PC-3 (cell line): ENCODE data around the gene RANBP3. TPM values are rescaled to one million over a fixed set of nuclear protein-coding genes. Genes with fewer than 3 reads are reported as not detected.

Source experiments
- ATAC-seq: fragments of 200-7000 bp; cut with Tn5 transposase; 2 replicates; pipeline ENCODE4 v1.9.1; 2020; ENCODE audit warnings: mild to moderate bottlenecking, moderate library complexity
- BruUV-seq: library from RNA; stranded (reverse); fragments of 400-500 nt; replicated peaks from 2 replicates; lab custom pipeline; 2021; lab: Mats Ljungman, UMichigan
- CTCF ChIA-PET: fragments of 300-600 bp; sonication (Branson Sonifier 250); formaldehyde crosslinking; loops from one replicate; lab custom pipeline; 2022; ENCODE audit warnings: antibody characterized with exemption; lab: Charles Lee
- POLR2A ChIA-PET: fragments of 300-600 bp; sonication (Branson Sonifier 250); formaldehyde crosslinking; loops from one replicate; lab custom pipeline; 2022; ENCODE audit warnings: antibody characterized with exemption; ENCODE audit not compliant: unreplicated experiment; lab: Charles Lee
- DNase-seq: peaks from one replicate; pipeline ENCODE4 v3.0.0-alpha.2; 2015
- H2AFZ ChIP-seq: fragments of 300-600 bp; sonication (generic); 2 replicates; pipeline ENCODE4 v1.6.0; 2016; ENCODE audit warnings: antibody characterized with exemption, low read length
- H3F3A ChIP-seq: fragments of 300-600 bp; sonication (generic); one replicate; pipeline ENCODE4 v1.6.0; 2017; ENCODE audit warnings: antibody characterized with exemption, low read length, control low read depth, mild to moderate bottlenecking; ENCODE audit not compliant: unreplicated experiment
- H3K27ac ChIP-seq: fragments of 300-600 bp; sonication (generic); 2 replicates; pipeline ENCODE4 v1.5.1; 2016; ENCODE audit warnings: mild to moderate bottlenecking, low read length
- H3K27me3 ChIP-seq: fragments of 300-600 bp; sonication (generic); 2 replicates; pipeline ENCODE4 v1.6.1; 2016; ENCODE audit warnings: low read length, mixed read lengths
- H3K36me3 ChIP-seq: fragments of 300-600 bp; sonication (generic); 2 replicates; pipeline ENCODE4 v1.6.1; 2016; ENCODE audit warnings: low read depth, mixed run types, low read length, mixed read lengths
- H3K4me1 ChIP-seq: fragments of 300-600 bp; sonication (generic); 2 replicates; pipeline ENCODE4 v1.5.1; 2016; ENCODE audit warnings: low read length; ENCODE audit not compliant: insufficient read depth
- H3K4me2 ChIP-seq: fragments of 300-600 bp; sonication (generic); 2 replicates; pipeline ENCODE4 v1.6.0; 2016; ENCODE audit warnings: low read length
- H3K4me3 ChIP-seq: fragments of 300-600 bp; sonication (generic); 2 replicates; pipeline ENCODE4 v1.5.1; 2016; ENCODE audit warnings: mild to moderate bottlenecking, low read length, mixed read lengths
- H3K79me2 ChIP-seq: fragments of 300-600 bp; sonication (generic); 2 replicates; pipeline ENCODE4 v1.6.1; 2017; ENCODE audit warnings: low read length, mixed read lengths
- H3K9ac ChIP-seq: fragments of 300-600 bp; sonication (generic); 2 replicates; pipeline ENCODE4 v1.6.0; 2016; ENCODE audit warnings: mild to moderate bottlenecking, low read length
- H3K9me2 ChIP-seq: fragments of 300-600 bp; sonication (generic); replicated peaks from 2 replicates; pipeline ENCODE4 v1.6.1; 2016; ENCODE audit warnings: mixed run types, low read length, mixed read lengths
- H3K9me3 ChIP-seq: fragments of 300-600 bp; sonication (generic); 2 replicates; pipeline ENCODE4 v1.6.1; 2016; ENCODE audit warnings: low read length, mixed read lengths
- H4K20me1 ChIP-seq: fragments of 300-600 bp; sonication (generic); 2 replicates; pipeline ENCODE4 v1.6.1; 2016; ENCODE audit warnings: low read length, mixed read lengths
- CTCF ChIP-seq: fragments of 300-600 bp; sonication (generic); conservative IDR thresholded peaks from 2 replicates; pipeline ENCODE4 v1.5.1; 2017; ENCODE audit warnings: antibody characterized with exemption, low read depth, mild to moderate bottlenecking, low read length
- EZH2 ChIP-seq: fragments of 300-600 bp; sonication (generic); IDR thresholded peaks from one replicate; pipeline ENCODE4 v1.6.1; 2017; ENCODE audit warnings: antibody characterized with exemption, mild to moderate bottlenecking, low read length; ENCODE audit not compliant: unreplicated experiment
- EZH2phosphoT487 ChIP-seq: fragments of 300-600 bp; sonication (generic); IDR thresholded peaks from 2 replicates; pipeline ENCODE4 v1.6.1; 2018; ENCODE audit warnings: mild to moderate bottlenecking, antibody characterized with exemption, low read length, borderline replicate concordance
- intact Hi-C: fragments of 100-400 bp; cut with micrococcal nuclease; formaldehyde crosslinking; loops from 2 replicates; pipeline ENCODE4 v1.9.0; 2023
- total RNA-seq: library from RNA; depleted of rRNA; stranded (reverse); fragments of >200 nt; gene quantifications from 2 replicates; pipeline ENCODE4 v1.2.3, GENCODE V29; 2014

The RANBP3 gene
- total RNA-seq, 1 experiment from 2014 or later = 114 TPM

GRCh38 chr19:5934069-5934401 lies 43.9 kb downstream of the RANBP3 start:
- TF ChIP-seq CTCF = no peak
- no peak for TF ChIP-seq EZH2phosphoT487
- no peak for TF ChIP-seq EZH2
- no peaks in the 10 kb centered on the region for H4K20me1 ChIP-seq
- CTCF ChIA-PET = interaction anchor here (0.5 kb wide), 1 partner anchor 167 kb away, joined by 4 read pairs; no protein-coding TSS in a partner anchor

GRCh38 chr19:5933391-5934068 lies 44.4 kb downstream of the RANBP3 start:
- Histone ChIP-seq H3K4me2 (no peak overlapping the region), H3F3A (no peaks in the 10 kb centered on the region), H4K20me1 (no peaks in the 10 kb centered on the region), H3K27me3 (no peaks in the 10 kb centered on the region), H3K9me2 (no peaks in the 10 kb centered on the region), H3K9ac (no peak overlapping the region), H3K4me3 (no peak overlapping the region), H3K27ac (no peak overlapping the region), H2AFZ (no peak overlapping the region), H3K4me1 (no peaks in the 10 kb centered on the region), H3K36me3 (peaks cover 60% of the 10 kb centered on the region), H3K9me3 (no peaks in the 10 kb centered on the region), H3K79me2 (peaks cover 15% of the 10 kb centered on the region; the same call in 1 of the 2 replicates)
- BruUV-seq = no TSS peak
- TF ChIP-seq EZH2phosphoT487 (no peak), CTCF (no peak), EZH2 (no peak)
- ATAC-seq (no peak), DNase-seq (no peak)
- intact Hi-C loops = no loop called here
- POLR2A ChIA-PET = no interaction called here
- CTCF ChIA-PET = no interaction called here

More at GRCh38 chr19:5934069-5934401, 43.9 kb downstream of the RANBP3 start:
- Histone ChIP-seq H3K9me3 (no peaks in the 10 kb centered on the region), H3K4me1 (no peaks in the 10 kb centered on the region), H3K9me2 (no peaks in the 10 kb centered on the region), H3K4me2 (no peak overlapping the region), H3F3A (no peaks in the 10 kb centered on the region), H3K27ac (no peak overlapping the region), H2AFZ (no peak overlapping the region), H3K36me3 (peaks cover 57% of the 10 kb centered on the region), H3K4me3 (no peak overlapping the region), H3K27me3 (no peaks in the 10 kb centered on the region), H3K79me2 (peaks cover 15% of the 10 kb centered on the region; the same call in 1 of the 2 replicates), H3K9ac (no peak overlapping the region)
- ATAC-seq (no peak), DNase-seq (no peak)
- intact Hi-C loops = no loop called here
- POLR2A ChIA-PET = no interaction called here
- no TSS peak for BruUV-seq

- no peaks in the 10 kb centered on the region for H4K20me1 ChIP-seq
- intact Hi-C loops = no loop called here
- ChIA-PET CTCF (no interaction called here), POLR2A (no interaction called here)
- peaks cover 11% of the 10 kb centered on the region; the same call in 1 of the 2 replicates for H3K79me2 ChIP-seq
- H3K4me1 ChIP-seq = no peaks in the 10 kb centered on the region
- no peaks in the 10 kb centered on the region for H3K27me3 ChIP-seq
- TF ChIP-seq CTCF (no peak), EZH2phosphoT487 (no peak), EZH2 (no peak)
- no peak overlapping the region for H3K9ac ChIP-seq
- no peak overlapping the region for H3K4me2 ChIP-seq
- H2AFZ ChIP-seq = no peak overlapping the region
- BruUV-seq = no TSS peak
- no peak overlapping the region for H3K4me3 ChIP-seq
- ATAC-seq (no peak), DNase-seq (no peak)
- no peaks in the 10 kb centered on the region for H3K9me3 ChIP-seq
- no peak overlapping the region for H3K27ac ChIP-seq
- H3K36me3 ChIP-seq = peaks cover 62% of the 10 kb centered on the region
- H3K9me2 ChIP-seq = no peaks in the 10 kb centered on the region
- no peaks in the 10 kb centered on the region for H3F3A ChIP-seq
Observed at GRCh38 chr19:5932609-5933262, 45.2 kb downstream of the RANBP3 start.
